NT2/D1 (cell line): Measurements from ENCODE around the gene KCNQ1.

Experiments used
- DNase-seq: peaks from one replicate; pipeline ENCODE4 v3.0.0-alpha.2; 2011; ENCODE audit warnings: low read depth, low spot score
- H3K27me3 ChIP-seq: 2 replicates; pipeline ENCODE4 v1.6.0; 2011; ENCODE audit warnings: mild to moderate bottlenecking; ENCODE audit not compliant: insufficient read length, insufficient read depth
- H3K36me3 ChIP-seq: 2 replicates; pipeline ENCODE4 v1.6.1; 2011; ENCODE audit warnings: mild to moderate bottlenecking, low read length, mixed read lengths; ENCODE audit not compliant: insufficient read depth, insufficient read length
- H3K4me1 ChIP-seq: 2 replicates; pipeline ENCODE4 v1.5.1; 2011; ENCODE audit not compliant: insufficient read depth, insufficient read length
- H3K4me3 ChIP-seq: 2 replicates; pipeline ENCODE4 v1.5.1; 2011; ENCODE audit warnings: low read depth; ENCODE audit not compliant: insufficient read length
- H3K9ac ChIP-seq: 2 replicates; pipeline ENCODE4 v1.6.0; 2011; ENCODE audit warnings: low read depth; ENCODE audit not compliant: insufficient read length
- H3K9me3 ChIP-seq: 2 replicates; pipeline ENCODE4 v1.5.1; 2011; ENCODE audit warnings: mild to moderate bottlenecking, low read length; ENCODE audit not compliant: insufficient read depth
- SUZ12 ChIP-seq: IDR thresholded peaks from 2 replicates; pipeline ENCODE4 v1.6.1; 2011; ENCODE audit not compliant: insufficient read length, insufficient read depth; ENCODE audit errors: extremely low read depth
- YY1 ChIP-seq: IDR thresholded peaks from 2 replicates; pipeline ENCODE4 v1.6.1; 2011; ENCODE audit not compliant: insufficient read length, insufficient read depth
- ZNF274 ChIP-seq: IDR thresholded peaks from 2 replicates; pipeline ENCODE4 v1.6.1; 2011; ENCODE audit warnings: mild to moderate bottlenecking, low read depth, low read length

Gene KCNQ1

DNA sequence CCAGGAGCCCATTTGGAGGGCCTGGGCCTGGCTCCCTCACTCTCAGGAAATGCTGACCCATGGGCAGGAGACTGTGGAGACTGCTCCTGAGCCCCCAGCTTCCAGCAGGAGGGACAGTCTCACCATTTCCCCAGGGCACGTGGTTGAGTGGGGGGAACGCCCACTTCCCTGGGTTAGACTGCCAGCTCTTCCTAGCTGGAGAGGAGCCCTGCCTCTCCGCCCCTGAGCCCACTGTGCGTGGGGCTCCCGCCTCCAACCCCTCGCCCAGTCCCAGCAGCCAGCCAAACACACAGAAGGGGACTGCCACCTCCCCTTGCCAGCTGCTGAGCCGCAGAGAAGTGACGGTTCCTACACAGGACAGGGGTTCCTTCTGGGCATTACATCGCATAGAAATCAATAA, 403.7 kb downstream of the KCNQ1 start:
- Histone ChIP-seq H3K4me3 (no peak overlapping the region), H3K36me3 (no peaks in the 10 kb centered on the region), H3K4me1 (peaks cover 25% of the 10 kb centered on the region), H3K9ac (no peak overlapping the region), H3K27me3 (peaks cover 8% of the 10 kb centered on the region), H3K9me3 (no peaks in the 10 kb centered on the region)
- DNase-seq, result no peak
- TF ChIP-seq SUZ12 (no peak), YY1 (no peak)

- no peak overlapping the region for H3K9ac ChIP-seq
- no peak overlapping the region for H3K4me3 ChIP-seq
- peaks cover 25% of the 10 kb centered on the region for H3K4me1 ChIP-seq
- no peaks in the 10 kb centered on the region for H3K9me3 ChIP-seq
- DNase-seq, result no peak
- no peak for TF ChIP-seq YY1
- no peaks in the 10 kb centered on the region for H3K36me3 ChIP-seq
- peaks cover 25% of the 10 kb centered on the region for H3K27me3 ChIP-seq
Measured at GRCh38 chr11:2849994-2850770, 405.4 kb downstream of the KCNQ1 start.

- H3K27me3 ChIP-seq, result peaks cover 40% of the 10 kb centered on the region
- H3K4me1 ChIP-seq, result peaks cover 17% of the 10 kb centered on the region
- H3K9me3 ChIP-seq, result no peaks in the 10 kb centered on the region
- TF ChIP-seq ZNF274 (no peak), SUZ12 (no peak), YY1 (no peak)
- no peak overlapping the region for H3K4me3 ChIP-seq
- DNase-seq, result no peak
- no peak overlapping the region for H3K9ac ChIP-seq
- H3K36me3 ChIP-seq, result no peaks in the 10 kb centered on the region
Measured at GRCh38 chr11:2853401-2853800, 408.6 kb downstream of the KCNQ1 start.

DNA sequence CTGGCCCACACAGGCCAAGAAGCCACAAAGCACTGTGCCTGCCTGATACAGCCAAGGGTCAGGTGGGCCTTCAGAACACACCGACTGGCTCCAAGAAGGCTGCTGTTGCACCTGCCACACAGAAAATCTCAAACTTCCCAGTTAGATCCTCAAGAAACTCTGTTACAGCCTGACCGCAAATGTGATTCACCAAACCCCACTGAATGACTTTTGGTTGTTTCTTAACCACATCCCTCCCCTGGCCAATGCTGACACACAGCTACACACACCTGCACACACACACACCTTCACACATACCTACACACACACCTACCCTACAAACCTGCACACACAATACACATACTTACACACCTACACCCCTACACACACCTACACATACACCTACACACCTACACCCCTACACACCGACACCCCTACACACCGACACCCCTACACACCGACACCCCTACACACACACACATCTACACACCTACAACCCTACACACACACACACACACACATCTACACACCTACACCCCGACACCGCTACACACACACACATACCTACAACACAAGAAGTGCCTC, 409.3 kb downstream of the KCNQ1 start:
- Histone ChIP-seq H3K27me3 (peaks cover 37% of the 10 kb centered on the region), H3K36me3 (no peaks in the 10 kb centered on the region), H3K9ac (no peak overlapping the region), H3K4me3 (no peak overlapping the region), H3K9me3 (no peaks in the 10 kb centered on the region), H3K4me1 (peaks cover 16% of the 10 kb centered on the region)
- no peak for DNase-seq
- no peak for TF ChIP-seq SUZ12
- TF ChIP-seq YY1, result no peak
- no peak for TF ChIP-seq ZNF274

- Histone ChIP-seq H3K9me3 (no peaks in the 10 kb centered on the region), H3K9ac (no peak overlapping the region), H3K4me3 (no peak overlapping the region), H3K4me1 (peaks cover 25% of the 10 kb centered on the region), H3K27me3 (peaks cover 41% of the 10 kb centered on the region), H3K36me3 (no peaks in the 10 kb centered on the region)
- no peak for TF ChIP-seq SUZ12
- DNase-seq, result no peak
Measured at GRCh38 chr11:2855162-2855561, 410.4 kb downstream of the KCNQ1 start.

DNA sequence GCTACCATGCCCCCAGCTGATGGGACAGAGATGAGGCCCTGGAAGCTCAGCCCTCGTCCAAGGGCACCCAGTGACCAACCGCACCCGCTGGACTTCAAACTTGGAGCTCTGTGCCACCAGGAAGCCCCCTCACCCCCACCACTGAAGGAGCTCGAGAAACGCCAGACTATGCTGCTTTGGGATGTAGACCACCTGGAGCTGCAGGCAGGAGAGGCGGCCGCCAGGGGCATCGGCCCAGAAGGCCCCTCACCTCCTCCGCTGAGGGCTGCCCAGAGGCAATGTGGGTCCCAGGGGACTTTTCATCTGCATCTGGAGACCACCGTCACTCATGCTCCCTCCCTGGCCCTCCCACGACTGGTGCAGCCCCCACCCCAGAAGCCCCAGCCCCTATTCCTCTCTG, 412.5 kb downstream of the KCNQ1 start:
- Histone ChIP-seq H3K27me3 (peaks cover 61% of the 10 kb centered on the region), H3K9ac (no peak overlapping the region), H3K4me1 (peaks cover 26% of the 10 kb centered on the region), H3K9me3 (no peaks in the 10 kb centered on the region), H3K36me3 (no peaks in the 10 kb centered on the region), H3K4me3 (no peak overlapping the region)
- DNase-seq, result no peak
- TF ChIP-seq SUZ12 (no peak), ZNF274 (no peak), YY1 (no peak)

- H3K9me3 ChIP-seq, result no peaks in the 10 kb centered on the region
- H3K9ac ChIP-seq, result peak overlapping the region; percentile 42
- H3K4me1 ChIP-seq, result peaks cover 23% of the 10 kb centered on the region
- peaks cover 61% of the 10 kb centered on the region for H3K27me3 ChIP-seq
- no peak for DNase-seq
- TF ChIP-seq YY1, result no peak
- no peak for TF ChIP-seq ZNF274
- TF ChIP-seq SUZ12, result no peak
- H3K4me3 ChIP-seq, result no peak overlapping the region
- no peaks in the 10 kb centered on the region for H3K36me3 ChIP-seq
Measured at GRCh38 chr11:2857918-2858317, 413.1 kb downstream of the KCNQ1 start.
